Kidney (tissue), 14 donors: Measurements from ENCODE around the gene NCKAP5. TPM values are rescaled to one million over a fixed set of nuclear protein-coding genes. Genes with fewer than 3 reads are reported as not detected.

Source experiments
- DNase-seq, 5 donors: peaks; one replicate each; pipeline ENCODE4 v3.0.0-alpha.2; 2013 to 2020
- FAIRE-seq: peaks from 2 replicates; lab custom pipeline; 2012; peaks lifted over from hg19 to GRCh38; lab: Jason Lieb, UNC
- H3K27ac ChIP-seq, 2 donors: one replicate each; pipeline ENCODE4 v1.7.0; 2013; ENCODE audit warnings: low read depth in 2 of 2, low read length in 2 of 2, inconsistent platforms in 1 of 2
- H3K27me3 ChIP-seq: one replicate; pipeline ENCODE4 v1.7.1; 2013; ENCODE audit warnings: low read length, inconsistent platforms; ENCODE audit not compliant: control insufficient read depth, insufficient read depth
- H3K36me3 ChIP-seq, 3 donors: one replicate each; pipeline versions ENCODE4 v1.7.0 to v1.7.1; 2013; ENCODE audit warnings: low read length in 3 of 3, control low read depth in 1 of 3, inconsistent platforms in 1 of 3; ENCODE audit not compliant: insufficient read depth in 3 of 3, control insufficient read depth in 2 of 3
- H3K4me1 ChIP-seq, 3 donors: one replicate each; pipeline versions ENCODE4 v1.7.0 to v1.7.1; 2013; ENCODE audit warnings: low read length in 3 of 3, inconsistent platforms in 1 of 3, low read depth in 1 of 3; ENCODE audit not compliant: control insufficient read depth in 2 of 3, insufficient read depth in 2 of 3
- H3K4me3 ChIP-seq, 3 donors: one replicate each; pipeline versions ENCODE4 v1.7.0 to v1.8.1; 2013; ENCODE audit warnings: low read length in 3 of 3, control low read depth in 1 of 3, inconsistent platforms in 1 of 3
- H3K9ac ChIP-seq, 3 donors: one replicate each; pipeline versions ENCODE4 v1.7.0 to v1.7.1; 2013; ENCODE audit warnings: low read length in 3 of 3, control low read depth in 1 of 3, inconsistent platforms in 1 of 3
- H3K9me3 ChIP-seq, 3 donors: one replicate each; pipeline versions ENCODE4 v1.7.0 to v1.7.1; 2013; ENCODE audit warnings: low read length in 3 of 3, control low read depth in 1 of 3, inconsistent platforms in 1 of 3; ENCODE audit not compliant: control insufficient read depth in 2 of 3, insufficient read depth in 1 of 3
- intact Hi-C: fragments of 100-400 bp; cut with DNase I; formaldehyde crosslinking; loops from one replicate; pipeline ENCODE4 v1.11.1; 2022
- polyA plus RNA-seq: library from polyadenylated mRNA; stranded (reverse); fragments of 350-450 nt; fragmentation: Illumina TruSeq; extraction: RNeasy Lipid Tissue Mini Kit (QIAGEN cat#74804); gene quantifications from one replicate; pipeline ENCODE4 v1.2.3, GENCODE V29; 2014; ENCODE audit warnings: low read depth, low replicate concordance; ENCODE audit not compliant: insufficient read depth
- total RNA-seq: library from RNA; stranded (reverse); fragmentation: NEBNext Ultra II Directional; extraction: Animal tissue kit (Norgen Biotek cat#: 25700); gene quantifications from one replicate; pipeline ENCODE4 v1.2.1, GENCODE V29; 2021
- TF ChIP-seq, protein P1 (sequence below): IDR thresholded peaks from 3 replicates; pipeline ENCODE4 v1.5.1; 2012; ENCODE audit warnings: mild to moderate bottlenecking, moderate library complexity, borderline replicate concordance; ENCODE audit not compliant: insufficient read depth; ENCODE audit errors: extremely low read depth
- donor health status: control.
- donor health status: control.
- donor health status: control.
- donor health status: control.
- donor health status: control.
- donor health status: DM: yes; HTN: yes; CAD: no.
- donor health status: Normal renal cell carcinoma (clear cell type).

Gene NCKAP5
- total and polyA plus RNA-seq, 2 donors from 2014 or later: 1.8 to 2.9 TPM

DNA sequence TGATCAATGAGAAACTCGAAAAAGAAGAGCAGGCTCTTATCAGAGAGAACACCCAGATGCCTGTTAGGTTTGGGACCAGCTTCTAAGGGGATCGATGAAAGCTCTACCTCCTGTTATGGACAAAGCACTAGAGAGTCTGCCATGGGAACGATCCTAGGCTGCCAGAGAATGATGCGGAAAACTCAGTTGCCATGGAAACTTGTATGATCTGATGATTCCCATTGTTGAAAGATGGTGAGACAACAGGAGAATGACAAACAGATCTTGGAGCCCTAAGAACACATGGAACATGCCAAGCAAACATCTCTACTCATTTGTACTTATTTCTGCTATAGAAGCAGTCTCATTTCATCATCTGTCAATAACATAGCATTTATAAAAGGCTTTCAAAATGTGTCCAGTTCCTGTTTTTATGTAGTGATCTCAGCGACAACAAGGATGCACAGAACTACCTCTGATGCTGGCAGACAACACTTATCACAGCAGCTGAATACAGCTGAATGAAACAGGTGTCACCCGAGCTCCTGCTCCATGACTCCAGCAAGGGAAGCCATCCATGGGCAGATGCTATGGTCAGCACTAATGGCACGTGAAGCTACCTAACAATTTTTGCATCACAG lies 59.6 kb downstream of the NCKAP5 start:
- H3K27me3 ChIP-seq: no peaks in the 10 kb centered on the region
- DNase-seq (no peak), FAIRE-seq (no peak)
- no peaks in the 10 kb centered on the region for H3K36me3 ChIP-seq
- TF ChIP-seq, protein P1, sequence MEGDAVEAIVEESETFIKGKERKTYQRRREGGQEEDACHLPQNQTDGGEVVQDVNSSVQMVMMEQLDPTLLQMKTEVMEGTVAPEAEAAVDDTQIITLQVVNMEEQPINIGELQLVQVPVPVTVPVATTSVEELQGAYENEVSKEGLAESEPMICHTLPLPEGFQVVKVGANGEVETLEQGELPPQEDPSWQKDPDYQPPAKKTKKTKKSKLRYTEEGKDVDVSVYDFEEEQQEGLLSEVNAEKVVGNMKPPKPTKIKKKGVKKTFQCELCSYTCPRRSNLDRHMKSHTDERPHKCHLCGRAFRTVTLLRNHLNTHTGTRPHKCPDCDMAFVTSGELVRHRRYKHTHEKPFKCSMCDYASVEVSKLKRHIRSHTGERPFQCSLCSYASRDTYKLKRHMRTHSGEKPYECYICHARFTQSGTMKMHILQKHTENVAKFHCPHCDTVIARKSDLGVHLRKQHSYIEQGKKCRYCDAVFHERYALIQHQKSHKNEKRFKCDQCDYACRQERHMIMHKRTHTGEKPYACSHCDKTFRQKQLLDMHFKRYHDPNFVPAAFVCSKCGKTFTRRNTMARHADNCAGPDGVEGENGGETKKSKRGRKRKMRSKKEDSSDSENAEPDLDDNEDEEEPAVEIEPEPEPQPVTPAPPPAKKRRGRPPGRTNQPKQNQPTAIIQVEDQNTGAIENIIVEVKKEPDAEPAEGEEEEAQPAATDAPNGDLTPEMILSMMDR: no peak
- no peak overlapping the region for H3K4me3 ChIP-seq
- no peak overlapping the region for H3K27ac ChIP-seq
- peaks cover 0 to 8% (median 3%) of the 10 kb centered on the region in 3 donors for H3K4me1 ChIP-seq
- no peaks in the 10 kb centered on the region for H3K9me3 ChIP-seq
- intact Hi-C loops: no loop called here
- H3K9ac ChIP-seq: no peak overlapping the region

DNA sequence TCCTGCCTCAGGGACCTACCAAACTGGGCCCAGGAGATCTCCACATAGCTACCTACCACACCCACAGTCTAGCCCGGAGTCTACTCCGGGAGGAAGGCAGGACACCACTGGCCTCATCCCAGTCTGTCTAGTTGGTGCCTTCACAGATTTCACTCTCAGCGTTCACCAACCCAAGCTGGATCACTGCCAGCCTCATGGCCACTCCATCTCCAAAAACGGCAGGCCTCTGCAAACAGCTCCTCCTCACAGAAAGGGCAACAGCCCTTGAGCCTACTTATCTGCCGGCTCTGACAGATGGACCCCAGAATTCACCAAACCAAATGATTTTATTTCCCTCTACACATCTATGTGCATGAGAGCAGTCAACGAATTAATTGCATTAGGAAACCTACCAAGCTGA lies 61.3 kb downstream of the NCKAP5 start:
- H3K4me1 ChIP-seq: peaks cover 0 to 11% (median 5%) of the 10 kb centered on the region in 3 donors
- H3K9me3 ChIP-seq: no peaks in the 10 kb centered on the region
- no peaks in the 10 kb centered on the region for H3K36me3 ChIP-seq
- TF ChIP-seq, protein P1: no peak
- intact Hi-C loops: no loop called here
- H3K4me3 ChIP-seq: no peak overlapping the region
- no peaks in the 10 kb centered on the region for H3K27me3 ChIP-seq
- H3K27ac ChIP-seq: no peak overlapping the region
- no peak for FAIRE-seq
- no peak overlapping the region for H3K9ac ChIP-seq
- no peak for DNase-seq

- H3K36me3 ChIP-seq: no peaks in the 10 kb centered on the region
- H3K27ac ChIP-seq: peak overlapping the region; percentile 3 to 15
- H3K27me3 ChIP-seq: no peaks in the 10 kb centered on the region
- intact Hi-C loops: no loop called here
- TF ChIP-seq, protein P1: no peak
- FAIRE-seq (no peak), DNase-seq (peak in 1 of 5 donors; percentile 78)
- H3K9me3 ChIP-seq: no peaks in the 10 kb centered on the region
- H3K9ac ChIP-seq: no peak overlapping the region
- peaks cover 0 to 16% (median 15%) of the 10 kb centered on the region in 3 donors for H3K4me1 ChIP-seq
- no peak overlapping the region for H3K4me3 ChIP-seq
Observed at GRCh38 chr2:133504566-133505505, 63.4 kb downstream of the NCKAP5 start.
